ENCODE results near the gene MMAA. TPM values are rescaled to one million over a fixed set of nuclear protein-coding genes. Genes with fewer than 3 reads are reported as not detected.

The MMAA gene
- total and polyA plus RNA-seq, 2 experiments from 2014 or later = 4.9 to 5.9 TPM

DNA sequence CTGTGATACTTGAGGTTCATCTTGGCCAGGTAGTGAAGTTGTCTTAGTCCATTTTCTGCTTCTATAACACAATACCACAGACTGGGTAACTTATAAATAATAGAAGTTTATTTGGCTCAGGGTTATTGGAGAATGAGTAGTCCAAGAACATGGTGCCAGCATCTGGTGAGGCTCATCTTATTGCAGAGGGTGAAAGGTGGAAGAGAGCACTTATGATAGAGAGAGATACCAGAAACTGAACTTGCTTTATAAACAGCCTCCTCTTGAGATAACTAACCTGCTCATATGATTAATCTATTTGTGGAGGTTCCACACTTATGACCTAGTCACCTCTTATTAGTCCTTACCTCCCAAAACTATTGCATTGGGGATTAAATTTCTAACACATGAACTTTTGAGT is 62.3 kb downstream of the MMAA start:
- Mint-ChIP-seq H3K36me3 (ENCODE audit: low read depth) (peaks cover 19% of the 10 kb centered on the region; the same call in 2 of the 3 replicates), H3K27ac (no peak overlapping the region), H3K4me3 (no peak overlapping the region), H3K27me3 (ENCODE audit: insufficient read depth, low read depth, poor library complexity) (peaks cover 4% of the 10 kb centered on the region), H3K4me1 (peaks cover 7% of the 10 kb centered on the region; the same call in 2 of the 3 replicates), H3K9me3 (peaks cover 30% of the 10 kb centered on the region)
- no peaks in the 10 kb centered on the region for H3K9me2 ChIP-seq (ENCODE audit: insufficient read depth)
- no peaks in the 10 kb centered on the region for H3K79me2 ChIP-seq (replicated peaks; ENCODE audit: insufficient read depth)
- H3F3A ChIP-seq (replicated peaks; ENCODE audit: low read depth) = no peaks in the 10 kb centered on the region
- no peak overlapping the region for H3K4me3 ChIP-seq
- no peak overlapping the region for H3K4me2 ChIP-seq
- H3K27ac ChIP-seq (ENCODE audit: low read depth) = no peak overlapping the region
- no peaks in the 10 kb centered on the region for H3K27me3 ChIP-seq (ENCODE audit: insufficient read depth)
- no peaks in the 10 kb centered on the region for H3K36me3 ChIP-seq (ENCODE audit: insufficient read depth)
- H2AFZ ChIP-seq = no peak overlapping the region
- no peak for TF ChIP-seq ZNF114 (CRISPR knock-in tag; IDR thresholded peaks at IDR 0.05)
- no peak for TF ChIP-seq ZNF331 (CRISPR knock-in tag; IDR thresholded peaks at IDR 0.05; ENCODE audit: low read depth)
- TF ChIP-seq, protein P1, sequence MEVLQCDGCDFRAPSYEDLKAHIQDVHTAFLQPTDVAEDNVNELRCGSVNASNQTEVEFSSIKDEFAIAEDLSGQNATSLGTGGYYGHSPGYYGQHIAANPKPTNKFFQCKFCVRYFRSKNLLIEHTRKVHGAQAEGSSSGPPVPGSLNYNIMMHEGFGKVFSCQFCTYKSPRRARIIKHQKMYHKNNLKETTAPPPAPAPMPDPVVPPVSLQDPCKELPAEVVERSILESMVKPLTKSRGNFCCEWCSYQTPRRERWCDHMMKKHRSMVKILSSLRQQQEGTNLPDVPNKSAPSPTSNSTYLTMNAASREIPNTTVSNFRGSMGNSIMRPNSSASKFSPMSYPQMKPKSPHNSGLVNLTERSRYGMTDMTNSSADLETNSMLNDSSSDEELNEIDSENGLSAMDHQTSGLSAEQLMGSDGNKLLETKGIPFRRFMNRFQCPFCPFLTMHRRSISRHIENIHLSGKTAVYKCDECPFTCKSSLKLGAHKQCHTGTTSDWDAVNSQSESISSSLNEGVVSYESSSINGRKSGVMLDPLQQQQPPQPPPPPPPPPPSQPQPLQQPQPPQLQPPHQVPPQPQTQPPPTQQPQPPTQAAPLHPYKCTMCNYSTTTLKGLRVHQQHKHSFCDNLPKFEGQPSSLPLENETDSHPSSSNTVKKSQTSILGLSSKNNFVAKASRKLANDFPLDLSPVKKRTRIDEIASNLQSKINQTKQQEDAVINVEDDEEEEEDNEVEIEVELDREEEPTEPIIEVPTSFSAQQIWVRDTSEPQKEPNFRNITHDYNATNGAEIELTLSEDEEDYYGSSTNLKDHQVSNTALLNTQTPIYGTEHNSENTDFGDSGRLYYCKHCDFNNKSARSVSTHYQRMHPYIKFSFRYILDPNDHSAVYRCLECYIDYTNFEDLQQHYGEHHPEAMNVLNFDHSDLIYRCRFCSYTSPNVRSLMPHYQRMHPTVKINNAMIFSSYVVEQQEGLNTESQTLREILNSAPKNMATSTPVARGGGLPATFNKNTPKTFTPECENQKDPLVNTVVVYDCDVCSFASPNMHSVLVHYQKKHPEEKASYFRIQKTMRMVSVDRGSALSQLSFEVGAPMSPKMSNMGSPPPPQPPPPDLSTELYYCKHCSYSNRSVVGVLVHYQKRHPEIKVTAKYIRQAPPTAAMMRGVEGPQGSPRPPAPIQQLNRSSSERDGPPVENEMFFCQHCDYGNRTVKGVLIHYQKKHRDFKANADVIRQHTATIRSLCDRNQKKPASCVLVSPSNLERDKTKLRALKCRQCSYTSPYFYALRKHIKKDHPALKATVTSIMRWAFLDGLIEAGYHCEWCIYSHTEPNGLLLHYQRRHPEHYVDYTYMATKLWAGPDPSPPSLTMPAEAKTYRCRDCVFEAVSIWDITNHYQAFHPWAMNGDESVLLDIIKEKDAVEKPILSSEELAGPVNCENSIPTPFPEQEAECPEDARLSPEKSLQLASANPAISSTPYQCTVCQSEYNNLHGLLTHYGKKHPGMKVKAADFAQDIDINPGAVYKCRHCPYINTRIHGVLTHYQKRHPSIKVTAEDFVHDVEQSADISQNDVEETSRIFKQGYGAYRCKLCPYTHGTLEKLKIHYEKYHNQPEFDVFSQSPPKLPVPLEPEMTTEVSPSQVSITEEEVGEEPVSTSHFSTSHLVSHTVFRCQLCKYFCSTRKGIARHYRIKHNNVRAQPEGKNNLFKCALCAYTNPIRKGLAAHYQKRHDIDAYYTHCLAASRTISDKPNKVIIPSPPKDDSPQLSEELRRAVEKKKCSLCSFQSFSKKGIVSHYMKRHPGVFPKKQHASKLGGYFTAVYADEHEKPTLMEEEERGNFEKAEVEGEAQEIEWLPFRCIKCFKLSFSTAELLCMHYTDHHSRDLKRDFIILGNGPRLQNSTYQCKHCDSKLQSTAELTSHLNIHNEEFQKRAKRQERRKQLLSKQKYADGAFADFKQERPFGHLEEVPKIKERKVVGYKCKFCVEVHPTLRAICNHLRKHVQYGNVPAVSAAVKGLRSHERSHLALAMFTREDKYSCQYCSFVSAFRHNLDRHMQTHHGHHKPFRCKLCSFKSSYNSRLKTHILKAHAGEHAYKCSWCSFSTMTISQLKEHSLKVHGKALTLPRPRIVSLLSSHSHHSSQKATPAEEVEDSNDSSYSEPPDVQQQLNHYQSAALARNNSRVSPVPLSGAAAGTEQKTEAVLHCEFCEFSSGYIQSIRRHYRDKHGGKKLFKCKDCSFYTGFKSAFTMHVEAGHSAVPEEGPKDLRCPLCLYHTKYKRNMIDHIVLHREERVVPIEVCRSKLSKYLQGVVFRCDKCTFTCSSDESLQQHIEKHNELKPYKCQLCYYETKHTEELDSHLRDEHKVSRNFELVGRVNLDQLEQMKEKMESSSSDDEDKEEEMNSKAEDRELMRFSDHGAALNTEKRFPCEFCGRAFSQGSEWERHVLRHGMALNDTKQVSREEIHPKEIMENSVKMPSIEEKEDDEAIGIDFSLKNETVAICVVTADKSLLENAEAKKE (CRISPR knock-in tag; IDR thresholded peaks at IDR 0.05) = no peak
- TF ChIP-seq, protein P2, sequence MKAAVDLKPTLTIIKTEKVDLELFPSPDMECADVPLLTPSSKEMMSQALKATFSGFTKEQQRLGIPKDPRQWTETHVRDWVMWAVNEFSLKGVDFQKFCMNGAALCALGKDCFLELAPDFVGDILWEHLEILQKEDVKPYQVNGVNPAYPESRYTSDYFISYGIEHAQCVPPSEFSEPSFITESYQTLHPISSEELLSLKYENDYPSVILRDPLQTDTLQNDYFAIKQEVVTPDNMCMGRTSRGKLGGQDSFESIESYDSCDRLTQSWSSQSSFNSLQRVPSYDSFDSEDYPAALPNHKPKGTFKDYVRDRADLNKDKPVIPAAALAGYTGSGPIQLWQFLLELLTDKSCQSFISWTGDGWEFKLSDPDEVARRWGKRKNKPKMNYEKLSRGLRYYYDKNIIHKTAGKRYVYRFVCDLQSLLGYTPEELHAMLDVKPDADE (IDR thresholded peaks at IDR 0.05) = no peak
- no peak for TF ChIP-seq CREB1 (CRISPR knock-in tag; IDR thresholded peaks at IDR 0.05; ENCODE audit: low read depth)
- no peak for TF ChIP-seq EZH2 (IDR thresholded peaks at IDR 0.05; ENCODE audit: low read depth, unreplicated experiment)
- TF ChIP-seq EZH2phosphoT487 (IDR thresholded peaks at IDR 0.05; ENCODE audit: unreplicated experiment) = no peak
- no peak for TF ChIP-seq JUNB (IDR thresholded peaks at IDR 0.05; ENCODE audit: unreplicated experiment)
- TF ChIP-seq, protein P3, sequence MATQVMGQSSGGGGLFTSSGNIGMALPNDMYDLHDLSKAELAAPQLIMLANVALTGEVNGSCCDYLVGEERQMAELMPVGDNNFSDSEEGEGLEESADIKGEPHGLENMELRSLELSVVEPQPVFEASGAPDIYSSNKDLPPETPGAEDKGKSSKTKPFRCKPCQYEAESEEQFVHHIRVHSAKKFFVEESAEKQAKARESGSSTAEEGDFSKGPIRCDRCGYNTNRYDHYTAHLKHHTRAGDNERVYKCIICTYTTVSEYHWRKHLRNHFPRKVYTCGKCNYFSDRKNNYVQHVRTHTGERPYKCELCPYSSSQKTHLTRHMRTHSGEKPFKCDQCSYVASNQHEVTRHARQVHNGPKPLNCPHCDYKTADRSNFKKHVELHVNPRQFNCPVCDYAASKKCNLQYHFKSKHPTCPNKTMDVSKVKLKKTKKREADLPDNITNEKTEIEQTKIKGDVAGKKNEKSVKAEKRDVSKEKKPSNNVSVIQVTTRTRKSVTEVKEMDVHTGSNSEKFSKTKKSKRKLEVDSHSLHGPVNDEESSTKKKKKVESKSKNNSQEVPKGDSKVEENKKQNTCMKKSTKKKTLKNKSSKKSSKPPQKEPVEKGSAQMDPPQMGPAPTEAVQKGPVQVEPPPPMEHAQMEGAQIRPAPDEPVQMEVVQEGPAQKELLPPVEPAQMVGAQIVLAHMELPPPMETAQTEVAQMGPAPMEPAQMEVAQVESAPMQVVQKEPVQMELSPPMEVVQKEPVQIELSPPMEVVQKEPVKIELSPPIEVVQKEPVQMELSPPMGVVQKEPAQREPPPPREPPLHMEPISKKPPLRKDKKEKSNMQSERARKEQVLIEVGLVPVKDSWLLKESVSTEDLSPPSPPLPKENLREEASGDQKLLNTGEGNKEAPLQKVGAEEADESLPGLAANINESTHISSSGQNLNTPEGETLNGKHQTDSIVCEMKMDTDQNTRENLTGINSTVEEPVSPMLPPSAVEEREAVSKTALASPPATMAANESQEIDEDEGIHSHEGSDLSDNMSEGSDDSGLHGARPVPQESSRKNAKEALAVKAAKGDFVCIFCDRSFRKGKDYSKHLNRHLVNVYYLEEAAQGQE (IDR thresholded peaks at IDR 0.05; ENCODE audit: unreplicated experiment) = no peak
- H3K4me1 ChIP-seq (ENCODE audit: insufficient read depth) = peaks cover 6% of the 10 kb centered on the region
- DNase-seq (ENCODE audit: low spot score) = no peak
- ATAC-seq = no peak
- H4K20me1 ChIP-seq (replicated peaks; ENCODE audit: insufficient read depth) = no peaks in the 10 kb centered on the region

Data from GM23338 (cell line).